Common myeloid progenitor, CD34-positive (primary cell): Measurements from ENCODE around the gene FHL5.

Experiments used
- CTCF ChIA-PET: fragments of 350-600 bp; sonication (Branson Sonifier 250); formaldehyde crosslinking; loops from one replicate; lab custom pipeline; 2021; ENCODE audit warnings: antibody characterized with exemption; lab: Charles Lee
- POLR2A ChIA-PET: fragments of 350-600 bp; sonication (Branson Sonifier 250); formaldehyde crosslinking; loops from one replicate; lab custom pipeline; 2021; ENCODE audit warnings: antibody characterized with exemption; lab: Charles Lee
- DNase-seq, 3 donors: peaks; one replicate each; pipeline versions ENCODE4 v3.0.0 to v3.0.0-alpha.2; 2013
- H3K27ac ChIP-seq, 2 experiments: 1 replicate in 1 of 2; 2 replicates in 1 of 2; pipeline ENCODE4 v1.7.0; 2013; ENCODE audit warnings: inconsistent platforms in 2 of 2, low read length in 2 of 2, mild to moderate bottlenecking in 2 of 2, low read depth in 1 of 2, moderate library complexity in 1 of 2; ENCODE audit not compliant: severe bottlenecking in 2 of 2, insufficient read depth in 1 of 2, poor library complexity in 1 of 2
- H3K27me3 ChIP-seq, 5 experiments: replicated peaks in 2 of 5; 1 replicate in 3 of 5; 2 replicates in 2 of 5; pipeline versions ENCODE4 v1.6.1 to v1.7.0; 2013; ENCODE audit warnings: low read length in 4 of 5, mild to moderate bottlenecking in 2 of 5, moderate library complexity in 2 of 5, inconsistent platforms in 1 of 5; ENCODE audit not compliant: insufficient read depth in 5 of 5, control insufficient read depth in 4 of 5
- H3K36me3 ChIP-seq, 4 experiments: 1 replicate in 2 of 4; 2 replicates in 2 of 4; pipeline versions ENCODE4 v1.6.1 to v1.7.0; 2013; ENCODE audit warnings: low read length in 3 of 4, control low read depth in 1 of 4, mild to moderate bottlenecking in 1 of 4; ENCODE audit not compliant: control insufficient read depth in 4 of 4, insufficient read depth in 4 of 4
- H3K4me1 ChIP-seq, 4 experiments: 1 replicate in 3 of 4; 2 replicates in 1 of 4; pipeline versions ENCODE4 v1.6.1 to v1.7.1; 2013; ENCODE audit warnings: low read length in 3 of 4, mild to moderate bottlenecking in 3 of 4, control low read depth in 1 of 4, inconsistent platforms in 1 of 4, moderate library complexity in 1 of 4; ENCODE audit not compliant: control insufficient read depth in 4 of 4, insufficient read depth in 4 of 4; ENCODE audit errors: control extremely low read depth in 1 of 4
- H3K4me3 ChIP-seq, 7 experiments: 1 replicate in 4 of 7; 2 replicates in 3 of 7; pipeline versions ENCODE4 v1.5.1 to v1.7.0; 2013; ENCODE audit warnings: mild to moderate bottlenecking in 7 of 7, low read length in 6 of 7, moderate library complexity in 6 of 7, inconsistent platforms in 2 of 7, low read depth in 2 of 7, control low read depth in 1 of 7; ENCODE audit not compliant: insufficient read depth in 4 of 7, control insufficient read depth in 1 of 7; ENCODE audit errors: extremely low read depth in 1 of 7
- H3K9me3 ChIP-seq, 5 experiments: 1 replicate in 4 of 5; 2 replicates in 1 of 5; pipeline versions ENCODE4 v1.6.1 to v1.7.1; 2013; ENCODE audit warnings: low read length in 4 of 5, mild to moderate bottlenecking in 2 of 5, inconsistent platforms in 1 of 5, low read depth in 1 of 5, moderate library complexity in 1 of 5; ENCODE audit not compliant: control insufficient read depth in 4 of 5, insufficient read depth in 2 of 5; ENCODE audit errors: control extremely low read depth in 1 of 5
- WGBS: methylation state at CpG from one replicate; pipeline ENCODE4 v1.1.5; 2013; ENCODE audit not compliant: insufficient coverage; 5-methylcytosine and 5-hydroxymethylcytosine counted together

Gene FHL5

GRCh38 chr6:96604420-96604819 is 41.5 kb downstream of the FHL5 start:
- POLR2A ChIA-PET: no interaction called here
- CTCF ChIA-PET: no interaction called here

GRCh38 chr6:96608074-96608473 is 45.1 kb downstream of the FHL5 start:
- H3K27ac ChIP-seq: no peak overlapping the region
- no peaks in the 10 kb centered on the region for H3K36me3 ChIP-seq
- POLR2A ChIA-PET: no interaction called here
- H3K9me3 ChIP-seq: no peaks in the 10 kb centered on the region
- CTCF ChIA-PET: no interaction called here
- H3K4me3 ChIP-seq: no peak overlapping the region
- no peak for DNase-seq
- peaks cover 0 to 6% (median 0%) of the 10 kb centered on the region in 5 experiments for H3K27me3 ChIP-seq
- H3K4me1 ChIP-seq: no peaks in the 10 kb centered on the region

More at GRCh38 chr6:96604420-96604819, 41.5 kb downstream of the FHL5 start:
- Histone ChIP-seq H3K9me3 (no peaks in the 10 kb centered on the region), H3K27me3 (peaks cover 0 to 6% (median 2%) of the 10 kb centered on the region in 5 experiments), H3K27ac (no peak overlapping the region), H3K36me3 (no peaks in the 10 kb centered on the region), H3K4me1 (no peaks in the 10 kb centered on the region), H3K4me3 (no peak overlapping the region)
- no peak for DNase-seq
- WGBS: 92% methylated on average over 2 of the region's 2 CpGs

GRCh38 chr6:96610019-96610418 is 47.1 kb downstream of the FHL5 start:
- H3K4me1 ChIP-seq: no peaks in the 10 kb centered on the region
- no peak overlapping the region for H3K4me3 ChIP-seq
- H3K27me3 ChIP-seq: peaks cover 0 to 3% (median 0%) of the 10 kb centered on the region in 5 experiments
- POLR2A ChIA-PET: no interaction called here
- H3K9me3 ChIP-seq: no peaks in the 10 kb centered on the region
- 100% methylated on average over 1 of the region's 1 CpG for WGBS
- no peak for DNase-seq
- no peak overlapping the region for H3K27ac ChIP-seq
- no peaks in the 10 kb centered on the region for H3K36me3 ChIP-seq
- CTCF ChIA-PET: no interaction called here

GRCh38 chr6:96611342-96611991 is 48.5 kb downstream of the FHL5 start:
- DNase-seq: no peak
- Histone ChIP-seq H3K36me3 (no peaks in the 10 kb centered on the region), H3K27ac (no peak overlapping the region), H3K4me3 (no peak overlapping the region), H3K4me1 (no peaks in the 10 kb centered on the region), H3K9me3 (no peaks in the 10 kb centered on the region), H3K27me3 (peaks cover 0 to 4% (median 3%) of the 10 kb centered on the region in 5 experiments)
- WGBS: no CpG with 5 or more reads among the region's 1 CpG
- CTCF ChIA-PET: no interaction called here
- POLR2A ChIA-PET: no interaction called here

- H3K4me1 ChIP-seq: no peaks in the 10 kb centered on the region
- no peak overlapping the region for H3K4me3 ChIP-seq
- H3K27me3 ChIP-seq: peaks cover 0 to 4% (median 3%) of the 10 kb centered on the region in 5 experiments
- no peak overlapping the region for H3K27ac ChIP-seq
- no peaks in the 10 kb centered on the region for H3K36me3 ChIP-seq
- 100% methylated on average over 1 of the region's 2 CpGs for WGBS
- ChIA-PET POLR2A (interaction anchor here (0.6 kb wide), 1 partner anchor 15 kb away, joined by 4 read pairs; no protein-coding TSS in a partner anchor), CTCF (interaction anchor here (0.9 kb wide), 1 partner anchor 14 kb away, joined by 3 read pairs; no protein-coding TSS in a partner anchor)
- no peak for DNase-seq
- H3K9me3 ChIP-seq: no peaks in the 10 kb centered on the region
These were observed 50.5 kb downstream of the FHL5 start for GRCh38 chr6:96613291-96613999.

GRCh38 chr6:96620851-96621250 is 57.9 kb downstream of the FHL5 start:
- DNase-seq: no peak
- Histone ChIP-seq H3K9me3 (no peaks in the 10 kb centered on the region), H3K27me3 (peaks cover 0 to 2% (median 0%) of the 10 kb centered on the region in 5 experiments), H3K4me3 (no peak overlapping the region), H3K27ac (no peak overlapping the region), H3K4me1 (no peaks in the 10 kb centered on the region), H3K36me3 (no peaks in the 10 kb centered on the region)
- WGBS: 91% methylated on average over 4 of the region's 6 CpGs
- POLR2A ChIA-PET: no interaction called here
- CTCF ChIA-PET: interaction anchor here (5.7 kb wide), 1 partner anchor 438 kb away, joined by 26 read pairs; no protein-coding TSS in a partner anchor

- Histone ChIP-seq H3K4me1 (no peaks in the 10 kb centered on the region), H3K27ac (no peak overlapping the region), H3K36me3 (no peaks in the 10 kb centered on the region), H3K4me3 (no peak overlapping the region), H3K27me3 (peaks cover 0 to 2% (median 0%) of the 10 kb centered on the region in 5 experiments), H3K9me3 (no peaks in the 10 kb centered on the region)
- 100% methylated on average over 1 of the region's 2 CpGs for WGBS
- POLR2A ChIA-PET: no interaction called here
- DNase-seq: no peak
- CTCF ChIA-PET: interaction anchor here (5.7 kb wide), 1 partner anchor 437 kb away, joined by 26 read pairs; no protein-coding TSS in a partner anchor
These were observed 59.1 kb downstream of the FHL5 start for GRCh38 chr6:96621983-96622382.
